Body of pancreas (tissue), 4 donors: ENCODE results near the gene FKBP11. TPM values are rescaled to one million over a fixed set of nuclear protein-coding genes. Genes with fewer than 3 reads are reported as not detected.

ENCODE experiments used
- ATAC-seq: fragments of 150-250 bp; one replicate; pipeline ENCODE4 v1.9.1; 2016
- DNase-seq, 4 donors: peaks; one replicate each; pipeline ENCODE4 v3.0.0-alpha.2; 2019
- H3K27ac ChIP-seq, 4 donors: fragments of 200-600 bp; sonication (generic); 1 replicate in 3 of 4; 2 replicates in 1 of 4; pipeline versions ENCODE4 v1.5.1 to v1.6.1; 2016 to 2019; ENCODE audit warnings: mild to moderate bottlenecking in 1 of 4, mixed read lengths in 1 of 4, moderate library complexity in 1 of 4
- H3K27me3 ChIP-seq, 2 donors: fragments of 200-600 bp; sonication (generic); one replicate each; pipeline ENCODE4 v1.6.0; 2016; ENCODE audit warnings: mild to moderate bottlenecking in 1 of 2
- H3K36me3 ChIP-seq, 2 donors: fragments of 200-600 bp; sonication (generic); replicated peaks in 1 of 2; 2 replicates each; pipeline ENCODE4 v1.5.1; 2016; ENCODE audit warnings: low read depth in 2 of 2; ENCODE audit not compliant: insufficient read depth in 1 of 2
- H3K4me1 ChIP-seq: fragments of 200-600 bp; sonication (generic); one replicate; pipeline ENCODE4 v1.6.0; 2016
- H3K4me3 ChIP-seq, 2 donors: fragments of 200-600 bp; sonication (generic); 1 replicate in 1 of 2; 2 replicates in 1 of 2; pipeline ENCODE4 v1.5.1; 2016 to 2019
- H3K9me3 ChIP-seq, 3 donors: fragments of 200-600 bp; sonication (generic); 1 replicate in 2 of 3; 2 replicates in 1 of 3; pipeline ENCODE4 v1.5.1; 2016
- POLR2A ChIP-seq, 3 donors: fragments of 450-650 bp; IDR thresholded peaks; one replicate each; pipeline ENCODE4 v1.6.1; 2016; ENCODE audit warnings: antibody characterized with exemption in 3 of 3, mild to moderate bottlenecking in 2 of 3
- WGBS, 2 donors: methylation state at CpG; one replicate each; pipeline ENCODE4 v1.1.5; 2017; 5-methylcytosine and 5-hydroxymethylcytosine counted together
- intact Hi-C: fragments of 100-400 bp; cut with DNase I; formaldehyde crosslinking; loops from one replicate; pipeline ENCODE4 v1.15.1; 2023
- total RNA-seq, 2 donors: library from RNA; depleted of rRNA; stranded (reverse); fragments of >200 nt; gene quantifications; one replicate each; pipeline ENCODE4 v1.1.0, GENCODE V29; 2016
- TF ChIP-seq, protein P1 (sequence below), 7 experiments: fragments of 450-650 bp in 4 of 7; fragments of 200-600 bp in 3 of 7; sonication (generic) in 3 of 7; IDR thresholded peaks; one replicate each; pipeline ENCODE4 v1.5.1; 2016 to 2019; ENCODE audit warnings: antibody characterized with exemption in 7 of 7

FKBP11 gene
- total RNA-seq, 2 donors from 2014 or later, result 31.1 to 98.6 TPM

DNA sequence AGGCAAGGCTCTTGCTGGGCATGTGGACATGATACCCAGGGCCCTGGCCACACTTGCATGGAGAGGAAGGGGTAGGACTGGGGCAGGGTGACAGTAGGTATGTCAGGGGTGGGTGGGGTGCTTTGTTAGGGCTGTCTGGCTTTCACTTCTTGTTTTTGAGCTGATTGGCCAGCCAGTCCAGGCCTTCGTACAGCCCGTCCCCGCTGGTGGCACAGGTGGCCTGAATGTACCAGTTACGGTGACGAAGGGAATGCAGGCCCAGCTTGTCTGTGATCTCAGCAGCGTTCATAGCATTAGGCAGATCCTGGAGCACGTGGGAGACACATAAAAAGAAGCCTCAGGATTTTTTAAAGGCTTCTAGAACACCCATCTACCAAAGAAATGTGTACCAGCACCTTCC, 13.5 kb upstream of the FKBP11 start:
- 74 to 88% methylated on average over 4 to 7 of the region's 7 CpGs for WGBS, 2 donors
- Histone ChIP-seq H3K27me3 (no peaks in the 10 kb centered on the region), H3K4me3 (no peak overlapping the region), H3K9me3 (no peaks in the 10 kb centered on the region), H3K36me3 (no peaks in the 10 kb centered on the region), H3K4me1 (no peaks in the 10 kb centered on the region), H3K27ac (no peak overlapping the region)
- DNase-seq (no peak), ATAC-seq (no peak)
- TF ChIP-seq, protein P1, sequence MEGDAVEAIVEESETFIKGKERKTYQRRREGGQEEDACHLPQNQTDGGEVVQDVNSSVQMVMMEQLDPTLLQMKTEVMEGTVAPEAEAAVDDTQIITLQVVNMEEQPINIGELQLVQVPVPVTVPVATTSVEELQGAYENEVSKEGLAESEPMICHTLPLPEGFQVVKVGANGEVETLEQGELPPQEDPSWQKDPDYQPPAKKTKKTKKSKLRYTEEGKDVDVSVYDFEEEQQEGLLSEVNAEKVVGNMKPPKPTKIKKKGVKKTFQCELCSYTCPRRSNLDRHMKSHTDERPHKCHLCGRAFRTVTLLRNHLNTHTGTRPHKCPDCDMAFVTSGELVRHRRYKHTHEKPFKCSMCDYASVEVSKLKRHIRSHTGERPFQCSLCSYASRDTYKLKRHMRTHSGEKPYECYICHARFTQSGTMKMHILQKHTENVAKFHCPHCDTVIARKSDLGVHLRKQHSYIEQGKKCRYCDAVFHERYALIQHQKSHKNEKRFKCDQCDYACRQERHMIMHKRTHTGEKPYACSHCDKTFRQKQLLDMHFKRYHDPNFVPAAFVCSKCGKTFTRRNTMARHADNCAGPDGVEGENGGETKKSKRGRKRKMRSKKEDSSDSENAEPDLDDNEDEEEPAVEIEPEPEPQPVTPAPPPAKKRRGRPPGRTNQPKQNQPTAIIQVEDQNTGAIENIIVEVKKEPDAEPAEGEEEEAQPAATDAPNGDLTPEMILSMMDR (IDR thresholded peaks at IDR 0.05), result no peak
- TF ChIP-seq POLR2A (IDR thresholded peaks at IDR 0.05), result no peak
- intact Hi-C loops, result loop anchor here (10.0 kb wide), 1 partner anchor 84 kb away; the partner anchor contains the start of gene DDX23

- ATAC-seq (no peak), DNase-seq (no peak)
- intact Hi-C loops, result loop anchor here (10.0 kb wide), 1 partner anchor 82 kb away; the partner anchor contains the start of gene DDX23
- Histone ChIP-seq H3K27ac (no peak overlapping the region), H3K4me3 (no peak overlapping the region), H3K36me3 (peaks cover 0 to 7% of the 10 kb centered on the region in 2 donors), H3K4me1 (no peaks in the 10 kb centered on the region), H3K27me3 (no peaks in the 10 kb centered on the region), H3K9me3 (no peaks in the 10 kb centered on the region)
- WGBS, 2 donors, result 78 to 85% methylated on average over 5 to 6 of the region's 6 CpGs
- TF ChIP-seq, protein P1 (IDR thresholded peaks at IDR 0.05), result no peak
- no peak for TF ChIP-seq POLR2A (IDR thresholded peaks at IDR 0.05)
These were observed 11.9 kb upstream of the FKBP11 start for GRCh38 chr12:48937170-48937569.

DNA sequence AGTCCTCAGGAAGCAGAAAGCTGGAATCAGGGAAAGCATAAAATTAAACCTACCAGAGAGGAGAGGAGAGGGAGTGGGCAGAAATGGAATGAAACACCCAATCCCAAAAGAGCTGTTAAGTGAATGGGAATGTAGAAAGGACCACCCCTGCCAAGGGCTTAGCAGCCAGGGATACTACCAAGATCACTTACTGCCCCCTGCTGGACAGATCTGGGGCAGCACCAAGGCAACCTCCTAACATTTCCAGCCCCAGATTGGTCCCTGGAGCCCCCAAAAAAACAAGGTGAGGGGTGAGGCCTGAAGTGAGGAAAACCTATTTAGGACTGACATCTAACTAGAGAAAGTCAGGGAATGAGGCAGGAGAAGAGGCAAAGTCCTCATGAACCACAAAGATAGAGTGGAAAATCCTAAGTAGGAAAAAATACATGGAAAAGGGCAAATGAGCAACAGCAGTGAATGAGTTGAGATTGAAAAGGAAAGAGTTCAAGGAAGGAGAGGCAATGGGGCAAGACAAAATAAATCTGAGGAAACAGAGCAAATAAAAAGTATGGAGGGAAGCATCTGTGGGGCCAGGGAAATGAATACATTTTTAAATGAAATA, 11.2 kb upstream of the FKBP11 start:
- Histone ChIP-seq H3K9me3 (no peaks in the 10 kb centered on the region), H3K36me3 (peaks cover 0 to 7% of the 10 kb centered on the region in 2 donors), H3K4me1 (no peaks in the 10 kb centered on the region), H3K27me3 (no peaks in the 10 kb centered on the region), H3K4me3 (no peak overlapping the region), H3K27ac (no peak overlapping the region)
- peak; percentile 74 to 85 (median 78) for DNase-seq
- intact Hi-C loops, result loop anchor here (10.0 kb wide), 1 partner anchor 82 kb away; the partner anchor contains the start of gene DDX23
- TF ChIP-seq, protein P1 (IDR thresholded peaks at IDR 0.05), result peak; percentile 64 to 95 (median 82)
- no peak for TF ChIP-seq POLR2A (IDR thresholded peaks at IDR 0.05)
- peak; percentile 79 for ATAC-seq

DNA sequence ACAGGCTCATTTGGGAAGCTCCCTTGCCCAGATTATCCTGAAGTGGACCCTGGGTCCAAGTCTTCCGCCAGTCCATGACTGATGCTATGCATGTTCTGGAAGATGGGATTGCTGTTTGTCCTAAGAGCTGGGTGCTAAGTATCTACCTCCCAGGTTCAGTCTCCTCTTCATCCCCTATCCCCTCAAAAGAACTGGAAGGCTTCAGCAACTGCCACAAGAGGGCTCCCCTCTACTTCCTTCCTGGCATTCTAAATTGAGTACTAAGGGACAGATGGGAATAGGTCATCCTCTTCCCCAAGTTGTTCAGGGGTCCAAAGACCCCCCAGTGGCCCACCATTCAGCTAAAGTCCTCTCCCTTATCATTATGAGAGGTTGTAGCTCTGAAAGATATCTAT, 9.0 kb upstream of the FKBP11 start:
- no peak for TF ChIP-seq POLR2A (IDR thresholded peaks at IDR 0.05)
- TF ChIP-seq, protein P1 (IDR thresholded peaks at IDR 0.05), result peak in 1 of 7 experiments; percentile 21
- no peak for ATAC-seq
- Histone ChIP-seq H3K36me3 (peaks cover 0 to 7% of the 10 kb centered on the region in 2 donors), H3K27ac (no peak overlapping the region), H3K27me3 (no peaks in the 10 kb centered on the region), H3K4me3 (no peak overlapping the region), H3K4me1 (no peaks in the 10 kb centered on the region), H3K9me3 (no peaks in the 10 kb centered on the region)
- DNase-seq, result no peak
- 93 to 100% methylated on average over 1 of the region's 1 CpG for WGBS, 2 donors
- intact Hi-C loops, result loop anchor here (10.0 kb wide), 1 partner anchor 80 kb away; the partner anchor contains the start of gene DDX23
